Naive B cell (primary cell): Measurements from ENCODE around the gene SPDYE6. TPM values are rescaled to one million over a fixed set of nuclear protein-coding genes. Genes with fewer than 3 reads are reported as not detected.
A peak's percentile ranks its signal among the peaks of the same experiment; 100 is the strongest.

Source experiments
- ATAC-seq, 2 donors: fragments of 150-1000 bp; cut with Tn5 transposase; 2 replicates each; pipeline ENCODE4 v1.10.0; 2021; ENCODE audit warnings: low read depth in 2 of 2, mild to moderate bottlenecking in 2 of 2, moderate library complexity in 2 of 2
- DNase-seq: peaks from one replicate; pipeline ENCODE4 v3.0.0; 2022
- H3K27ac Mint-ChIP-seq, 6 donors: one replicate each; pipeline ENCODE4 v1.8.0; 2020 to 2022; ENCODE audit warnings: mild to moderate bottlenecking in 6 of 6, mixed read lengths in 6 of 6, moderate library complexity in 5 of 6, inconsistent platforms in 2 of 6
- H3K27me3 Mint-ChIP-seq, 3 donors: one replicate each; pipeline ENCODE4 v1.8.0; 2021 to 2022; ENCODE audit warnings: mixed read lengths in 3 of 3, mild to moderate bottlenecking in 1 of 3
- H3K36me3 Mint-ChIP-seq, 2 donors: one replicate each; pipeline ENCODE4 v1.8.0; 2020 to 2022; ENCODE audit warnings: mixed read lengths in 2 of 2, inconsistent platforms in 1 of 2, mild to moderate bottlenecking in 1 of 2
- H3K4me1 Mint-ChIP-seq, 3 donors: one replicate each; pipeline ENCODE4 v1.8.0; 2020 to 2022; ENCODE audit warnings: mixed read lengths in 3 of 3, inconsistent platforms in 1 of 3, mild to moderate bottlenecking in 1 of 3, moderate library complexity in 1 of 3
- H3K4me3 Mint-ChIP-seq, 8 donors: one replicate each; pipeline ENCODE4 v1.8.0; 2020 to 2022; ENCODE audit warnings: mild to moderate bottlenecking in 8 of 8, mixed read lengths in 8 of 8, moderate library complexity in 8 of 8, inconsistent platforms in 2 of 8
- H3K9me3 Mint-ChIP-seq, 7 donors: one replicate each; pipeline ENCODE4 v1.8.0; 2020 to 2022; ENCODE audit warnings: mixed read lengths in 7 of 7, mild to moderate bottlenecking in 5 of 7, inconsistent platforms in 2 of 7, moderate library complexity in 1 of 7
- polyA plus RNA-seq, 6 donors: library from polyadenylated mRNA; unstranded; fragments of 300-500 nt; fragmentation: Illumina TruSeq; gene quantifications; one replicate each; pipeline ENCODE4 v1.2.3, GENCODE V29; 2021; ENCODE audit warnings: low read depth in 6 of 6

The SPDYE6 gene
- polyA plus RNA-seq, 6 donors from 2014 or later, result 0.18 to 0.41 (median 0.20) TPM; not detected in 3

GRCh38 chr7:102319671-102320070, 36.6 kb downstream of the SPDYE6 start:
- Mint-ChIP-seq H3K27ac (no peak overlapping the region), H3K4me1 (peaks cover 18 to 41% (median 35%) of the 10 kb centered on the region in 3 donors), H3K4me3 (no peak overlapping the region), H3K9me3 (no peaks in the 10 kb centered on the region), H3K36me3 (peaks cover 0 to 23% of the 10 kb centered on the region in 2 donors), H3K27me3 (no peaks in the 10 kb centered on the region)
- DNase-seq (no peak), ATAC-seq (no peak)

GRCh38 chr7:102318482-102318971, 37.7 kb downstream of the SPDYE6 start:
- H3K27ac Mint-ChIP-seq, result no peak overlapping the region
- DNase-seq (no peak), ATAC-seq (no peak)
- no peaks in the 10 kb centered on the region for H3K27me3 Mint-ChIP-seq
- H3K4me1 Mint-ChIP-seq, result peaks cover 18 to 41% (median 32%) of the 10 kb centered on the region in 3 donors
- H3K4me3 Mint-ChIP-seq, result no peak overlapping the region
- peaks cover 0 to 23% of the 10 kb centered on the region in 2 donors for H3K36me3 Mint-ChIP-seq
- H3K9me3 Mint-ChIP-seq, result no peaks in the 10 kb centered on the region

GRCh38 chr7:102317231-102318059, 38.8 kb downstream of the SPDYE6 start:
- no peak for DNase-seq
- Mint-ChIP-seq H3K27ac (peak overlapping the region in 3 of 6 donors; percentile 39 to 65 (median 47)), H3K9me3 (no peaks in the 10 kb centered on the region), H3K27me3 (no peaks in the 10 kb centered on the region), H3K4me3 (no peak overlapping the region), H3K4me1 (peaks cover 17 to 39% (median 31%) of the 10 kb centered on the region in 3 donors), H3K36me3 (peaks cover 2 to 18% of the 10 kb centered on the region in 2 donors)
- peak in 1 of 2 donors; percentile 30 for ATAC-seq

GRCh38 chr7:102313997-102314780, 42.1 kb downstream of the SPDYE6 start:
- peaks cover 19 to 35% (median 34%) of the 10 kb centered on the region in 3 donors for H3K4me1 Mint-ChIP-seq
- DNase-seq (no peak), ATAC-seq (no peak)
- no peaks in the 10 kb centered on the region for H3K27me3 Mint-ChIP-seq
- H3K27ac Mint-ChIP-seq, result peak overlapping the region in 1 of 6 donors; percentile 42
- no peaks in the 10 kb centered on the region for H3K9me3 Mint-ChIP-seq
- H3K4me3 Mint-ChIP-seq, result no peak overlapping the region
- H3K36me3 Mint-ChIP-seq, result peaks cover 4 to 14% of the 10 kb centered on the region in 2 donors

GRCh38 chr7:102312317-102312716, 43.9 kb downstream of the SPDYE6 start:
- Mint-ChIP-seq H3K4me1 (peaks cover 22 to 46% (median 39%) of the 10 kb centered on the region in 3 donors), H3K27ac (peak overlapping the region in 5 of 6 donors; percentile 23 to 97 (median 64)), H3K9me3 (no peaks in the 10 kb centered on the region), H3K4me3 (peak overlapping the region in 6 of 8 donors; percentile 9 to 91 (median 70)), H3K36me3 (peaks cover 4 to 7% of the 10 kb centered on the region in 2 donors), H3K27me3 (no peaks in the 10 kb centered on the region)
- DNase-seq (no peak), ATAC-seq (no peak)

GRCh38 chr7:102310414-102310815, 45.8 kb downstream of the SPDYE6 start:
- ATAC-seq (no peak), DNase-seq (no peak)
- H3K27ac Mint-ChIP-seq, result peak overlapping the region in 2 of 6 donors; percentile 81 to 91
- H3K27me3 Mint-ChIP-seq, result no peaks in the 10 kb centered on the region
- peaks cover 4 to 7% of the 10 kb centered on the region in 2 donors for H3K36me3 Mint-ChIP-seq
- no peaks in the 10 kb centered on the region for H3K9me3 Mint-ChIP-seq
- H3K4me3 Mint-ChIP-seq, result peak overlapping the region in 5 of 8 donors; percentile 33 to 60 (median 40)
- H3K4me1 Mint-ChIP-seq, result peaks cover 34 to 65% (median 57%) of the 10 kb centered on the region in 3 donors

GRCh38 chr7:102306916-102307677, 49.1 kb downstream of the SPDYE6 start:
- Mint-ChIP-seq H3K27ac (peak overlapping the region; percentile 93 to 99 (median 97)), H3K4me3 (peak overlapping the region; percentile 69 to 92 (median 87)), H3K9me3 (no peaks in the 10 kb centered on the region), H3K4me1 (peaks cover 42 to 90% (median 83%) of the 10 kb centered on the region in 3 donors), H3K36me3 (peaks cover 0 to 7% of the 10 kb centered on the region in 2 donors), H3K27me3 (no peaks in the 10 kb centered on the region)
- DNase-seq, result peak; percentile 90
- peak; percentile 90 to 92 for ATAC-seq

GRCh38 chr7:102305414-102306268, 50.6 kb downstream of the SPDYE6 start:
- ATAC-seq (no peak), DNase-seq (no peak)
- H3K4me1 Mint-ChIP-seq, result peaks cover 39 to 82% (median 77%) of the 10 kb centered on the region in 3 donors
- no peaks in the 10 kb centered on the region for H3K9me3 Mint-ChIP-seq
- H3K36me3 Mint-ChIP-seq, result peaks cover 0 to 5% of the 10 kb centered on the region in 2 donors
- H3K4me3 Mint-ChIP-seq, result peak overlapping the region; percentile 53 to 90 (median 87)
- peak overlapping the region; percentile 93 to 99 (median 97) for H3K27ac Mint-ChIP-seq
- H3K27me3 Mint-ChIP-seq, result no peaks in the 10 kb centered on the region

GRCh38 chr7:102304668-102305067, 51.6 kb downstream of the SPDYE6 start:
- Mint-ChIP-seq H3K9me3 (no peaks in the 10 kb centered on the region), H3K4me1 (peaks cover 34 to 81% (median 77%) of the 10 kb centered on the region in 3 donors), H3K4me3 (peak overlapping the region; percentile 23 to 81 (median 60)), H3K27ac (peak overlapping the region in 5 of 6 donors; percentile 18 to 98 (median 76)), H3K27me3 (no peaks in the 10 kb centered on the region), H3K36me3 (no peaks in the 10 kb centered on the region)
- ATAC-seq (no peak), DNase-seq (no peak)

- Mint-ChIP-seq H3K9me3 (no peaks in the 10 kb centered on the region), H3K36me3 (no peaks in the 10 kb centered on the region), H3K4me1 (peaks cover 31 to 81% (median 81%) of the 10 kb centered on the region in 3 donors), H3K27me3 (no peaks in the 10 kb centered on the region), H3K27ac (peak overlapping the region; percentile 76 to 93 (median 86)), H3K4me3 (peak overlapping the region; percentile 23 to 81 (median 54))
- ATAC-seq, result no peak
- DNase-seq, result no peak
Observed at GRCh38 chr7:102303669-102304422, 52.4 kb downstream of the SPDYE6 start.

GRCh38 chr7:102302025-102302424, 54.2 kb downstream of the SPDYE6 start:
- Mint-ChIP-seq H3K36me3 (peaks cover 0 to 9% of the 10 kb centered on the region in 2 donors), H3K4me1 (peaks cover 32 to 78% (median 75%) of the 10 kb centered on the region in 3 donors), H3K27me3 (no peaks in the 10 kb centered on the region), H3K27ac (peak overlapping the region in 1 of 6 donors; percentile 47), H3K4me3 (peak overlapping the region in 2 of 8 donors; percentile 48 to 73), H3K9me3 (no peaks in the 10 kb centered on the region)
- ATAC-seq, result no peak
- no peak for DNase-seq
